Daoy (cell line): ENCODE results near the gene ZNF521. TPM values are rescaled to one million over a fixed set of nuclear protein-coding genes. Genes with fewer than 3 reads are reported as not detected.
"Not testable (repeated sequence)": the region's sequence is repeated elsewhere in the genome, so short reads cannot be mapped to it uniquely, and the experiment has no call there.

Experiments
- DNase-seq: peaks from one replicate; pipeline ENCODE4 v3.0.0-alpha.2; 2015; ENCODE audit warnings: low read depth
- total RNA-seq: library from RNA; depleted of rRNA; stranded (reverse); fragments of >200 nt; shearing (Covaris generic); gene quantifications from 2 replicates; pipeline ENCODE4 v1.2.3, GENCODE V29; 2014

Gene ZNF521
- total RNA-seq, 1 experiment from 2014 or later: 10.7 TPM

DNA sequence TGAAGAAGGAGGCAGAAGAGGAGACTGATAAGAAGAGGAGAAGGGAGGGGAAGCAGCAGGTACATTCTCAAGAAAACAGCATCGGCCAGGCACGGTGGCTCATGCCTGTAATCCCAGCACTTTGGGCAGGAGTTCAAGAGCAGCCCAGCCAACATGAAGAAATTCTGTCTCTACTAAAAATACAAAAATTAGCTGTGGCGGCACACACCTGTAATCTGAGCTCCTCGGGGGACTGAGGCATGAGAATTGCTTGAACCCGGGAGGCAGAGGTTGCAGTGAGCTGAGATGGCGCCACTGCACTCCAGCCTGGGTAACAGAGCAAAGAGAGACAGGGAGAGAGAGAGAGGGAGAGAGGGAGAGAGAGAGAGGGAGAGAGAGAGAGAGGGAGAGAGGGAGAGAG is 318.8 kb downstream of the ZNF521 start:
- not testable (repeated sequence) for DNase-seq

DNA sequence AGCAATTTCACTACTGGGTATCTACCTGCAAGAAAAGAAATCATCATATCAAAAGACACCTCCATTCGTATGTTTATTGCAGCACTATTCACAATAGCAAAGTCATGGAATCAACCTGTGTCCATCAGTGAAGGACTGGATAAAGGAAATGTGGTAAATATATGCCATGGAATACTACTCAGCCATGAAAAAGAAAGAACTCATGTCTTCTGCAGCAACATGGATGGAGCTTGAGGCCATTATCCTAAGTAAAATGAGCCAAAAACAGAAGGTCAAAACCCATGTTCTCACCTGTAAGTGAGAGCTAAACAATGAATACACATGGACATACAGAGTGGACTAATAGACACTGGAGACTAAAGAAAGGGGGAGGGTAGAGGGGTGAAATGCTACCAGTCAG is 322.2 kb downstream of the ZNF521 start:
- DNase-seq: no peak

DNA sequence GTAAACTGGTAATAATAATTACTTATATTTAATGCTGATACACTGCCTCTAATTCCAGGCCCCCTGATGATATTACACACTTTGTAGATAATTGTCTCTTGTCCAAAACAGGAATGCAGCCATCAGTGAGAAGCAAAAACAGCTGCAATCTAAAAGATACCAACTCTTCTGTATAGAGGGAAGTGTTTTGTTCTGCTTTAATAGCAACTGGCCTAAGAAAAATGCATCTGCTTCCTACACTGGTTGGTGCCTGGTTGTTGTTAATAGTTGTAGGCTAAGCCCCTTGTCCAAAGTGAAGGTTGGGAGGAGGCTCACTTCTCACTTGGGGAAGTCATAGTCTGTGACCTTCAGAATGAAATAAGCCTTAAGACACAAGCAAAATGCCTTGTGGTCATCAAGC is 332.0 kb downstream of the ZNF521 start:
- DNase-seq: no peak

DNA sequence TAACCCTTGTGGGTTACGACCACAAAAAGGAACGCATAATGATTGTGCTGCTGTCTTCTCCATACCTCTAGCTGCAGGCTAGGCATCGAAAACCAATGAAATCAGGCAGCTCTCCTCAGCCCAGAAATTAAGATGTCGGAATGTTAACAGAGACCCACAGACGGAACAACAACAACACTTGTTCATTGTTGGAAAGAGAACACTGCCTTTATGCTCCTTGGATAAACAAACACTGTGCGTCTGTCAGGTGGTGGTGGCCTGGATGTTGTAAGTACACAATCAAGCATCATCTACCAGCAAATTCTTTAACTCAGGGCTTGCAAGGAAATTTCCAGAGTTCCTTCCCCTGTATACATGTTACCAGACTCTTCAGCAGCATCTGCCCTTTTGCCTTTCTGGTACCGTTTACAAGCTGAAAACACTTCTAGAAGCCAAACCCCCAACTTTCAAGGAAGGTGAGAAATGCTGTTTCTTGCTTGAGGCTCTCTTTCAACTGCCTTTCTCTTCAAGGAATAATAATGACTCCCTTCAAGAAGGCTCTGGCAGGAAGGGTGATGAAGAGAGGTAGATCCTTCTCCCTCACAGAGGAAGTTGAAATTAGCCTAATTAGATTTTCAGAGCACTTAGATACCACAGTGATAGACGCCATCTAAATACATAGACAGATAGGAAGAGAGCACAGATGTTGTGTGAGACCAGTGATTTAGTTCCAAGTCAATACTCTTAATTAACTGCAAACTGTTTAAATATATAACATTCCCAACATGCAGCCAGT is 332.7 kb downstream of the ZNF521 start:
- no peak for DNase-seq

DNA sequence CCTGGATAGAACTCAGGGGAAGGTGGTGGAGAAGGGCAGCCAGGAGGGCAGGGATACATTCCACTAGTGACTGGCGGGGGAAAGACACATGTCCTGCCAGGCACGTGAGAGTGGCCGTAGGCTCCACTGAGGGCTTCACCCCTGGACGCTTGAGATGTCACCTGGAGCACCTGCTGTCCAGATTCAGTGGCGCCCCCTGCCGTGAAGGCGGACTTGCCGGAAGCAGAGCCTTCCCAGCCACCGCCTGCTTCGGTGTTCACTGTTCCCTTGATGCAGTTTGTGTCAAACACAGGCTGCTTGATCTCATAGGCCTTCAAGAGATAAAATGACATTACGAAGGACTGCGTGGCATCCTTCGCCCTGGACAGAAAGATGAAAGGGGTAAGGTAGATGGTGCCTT is 335.3 kb downstream of the ZNF521 start:
- no peak for DNase-seq

DNA sequence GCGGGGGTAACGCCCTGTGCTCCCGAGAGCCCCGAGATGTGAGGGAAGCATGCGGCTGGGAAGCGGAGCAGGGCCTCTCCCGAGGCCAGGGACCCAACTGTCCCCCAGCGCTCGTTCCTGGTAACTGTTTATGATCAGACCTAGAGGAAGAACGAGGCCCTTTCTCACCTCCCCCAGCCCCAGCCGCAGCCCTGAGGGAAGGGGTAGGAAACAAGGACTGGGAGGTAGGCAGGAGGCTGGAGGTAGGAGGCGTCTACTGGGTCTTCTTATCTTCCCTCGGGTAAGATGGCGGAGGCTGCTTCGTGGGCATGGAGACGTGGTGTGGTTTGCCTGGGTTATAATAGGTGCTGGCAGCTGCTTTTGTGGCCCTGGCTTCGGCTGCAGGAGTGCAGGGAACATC is 335.8 kb downstream of the ZNF521 start:
- no peak for DNase-seq
